Fibroblast of the conjunctiva (primary cell): Measurements from ENCODE around the gene ABHD17B.
"Not testable (repeated sequence)": the region's sequence is repeated elsewhere in the genome, so short reads cannot be mapped to it uniquely, and the experiment has no call there.

Experiments
- DNase-seq: peaks from one replicate; pipeline ENCODE4 v3.0.0-alpha.2; 2010; ENCODE audit warnings: low read depth

ABHD17B gene

GRCh38 chr9:71911061-71911907 is at the start of gene ABHD17B, which contains the start of gene C9orf85:
ABHD17B (minus strand) TSS chr9:71911193; CDS start chr9:71875080, 36,113 bp downstream.
C9orf85 (plus strand) TSS chr9:71911639; CDS start chr9:71911735, 96 bp downstream.
- peak; percentile 99 for DNase-seq

GRCh38 chr9:71955300-71955915 is 44.4 kb upstream of the ABHD17B start:
- no peak for DNase-seq

GRCh38 chr9:71954652-71955051 is 43.7 kb upstream of the ABHD17B start:
- DNase-seq = not testable (repeated sequence)

- no peak for DNase-seq
Observed at GRCh38 chr9:71944754-71945375, 33.9 kb upstream of the ABHD17B start.

- DNase-seq = no peak
Observed at GRCh38 chr9:71941998-71942567, 31.1 kb upstream of the ABHD17B start.

- no peak for DNase-seq
Observed at GRCh38 chr9:71941060-71941568, 30.1 kb upstream of the ABHD17B start.

GRCh38 chr9:71937898-71938297 is 26.9 kb upstream of the ABHD17B start:
- no peak for DNase-seq

GRCh38 chr9:71937070-71937625 is 26.2 kb upstream of the ABHD17B start:
- DNase-seq = no peak

GRCh38 chr9:71936066-71936465 is 25.1 kb upstream of the ABHD17B start:
- DNase-seq = no peak

GRCh38 chr9:71931166-71931565 is 20.2 kb upstream of the ABHD17B start:
- DNase-seq = no peak

- DNase-seq = no peak
Observed at GRCh38 chr9:71929791-71930440, 18.9 kb upstream of the ABHD17B start.

- no peak for DNase-seq
Observed at GRCh38 chr9:71929223-71929622, 18.2 kb upstream of the ABHD17B start.

- no peak for DNase-seq
Observed at GRCh38 chr9:71928806-71929205, 17.8 kb upstream of the ABHD17B start.

GRCh38 chr9:71928376-71928775 is 17.4 kb upstream of the ABHD17B start:
- DNase-seq = no peak

GRCh38 chr9:71925834-71926233 is 14.8 kb upstream of the ABHD17B start:
- DNase-seq = no peak

- DNase-seq = no peak
Observed at GRCh38 chr9:71924576-71924975, 13.6 kb upstream of the ABHD17B start.

- no peak for DNase-seq
Observed at GRCh38 chr9:71921190-71921814, 10.3 kb upstream of the ABHD17B start.

GRCh38 chr9:71920456-71921189 is 9.6 kb upstream of the ABHD17B start:
- DNase-seq = no peak

- no peak for DNase-seq
Observed at GRCh38 chr9:71918419-71918818, 7.4 kb upstream of the ABHD17B start.

GRCh38 chr9:71916834-71917534 is 6.0 kb upstream of the ABHD17B start:
- DNase-seq = no peak
